ENCODE measurements around the gene KDM1A.

The KDM1A gene

GRCh38 chr1:23018661-23019093 lies 591 bp upstream of the KDM1A start:
- no peak for DNase-seq

GRCh38 chr1:23019863-23020625 lies 776 bp downstream of the KDM1A start:
- peak; percentile 68 for DNase-seq

- no peak for DNase-seq
Observed at GRCh38 chr1:23020706-23021405, 1.6 kb downstream of the KDM1A start.

- no peak for DNase-seq
Observed at GRCh38 chr1:23021834-23022233, 2.6 kb downstream of the KDM1A start.

- no peak for DNase-seq
Observed at GRCh38 chr1:23023174-23023845, 4.0 kb downstream of the KDM1A start.

GRCh38 chr1:23026568-23026967 lies 7.3 kb downstream of the KDM1A start:
- DNase-seq = no peak

GRCh38 chr1:23027352-23027907 lies 8.2 kb downstream of the KDM1A start:
- no peak for DNase-seq

- DNase-seq = no peak
Observed at GRCh38 chr1:23029337-23029736, 10.1 kb downstream of the KDM1A start.

- DNase-seq = no peak
Observed at GRCh38 chr1:23035823-23036452, 16.7 kb downstream of the KDM1A start.

- no peak for DNase-seq
Observed at GRCh38 chr1:23037081-23037740, 17.9 kb downstream of the KDM1A start.

- DNase-seq = no peak
Observed at GRCh38 chr1:23039308-23039826, 20.1 kb downstream of the KDM1A start.

- no peak for DNase-seq
Observed at GRCh38 chr1:23040509-23040908, 21.2 kb downstream of the KDM1A start.

GRCh38 chr1:23044035-23044434 lies 24.8 kb downstream of the KDM1A start:
- DNase-seq = no peak

- DNase-seq = no peak
Observed at GRCh38 chr1:23050201-23050600, 30.9 kb downstream of the KDM1A start.

GRCh38 chr1:23051290-23051909 lies 32.1 kb downstream of the KDM1A start:
- DNase-seq = no peak

GRCh38 chr1:23057301-23057700 lies 38.0 kb downstream of the KDM1A start:
- DNase-seq = no peak

GRCh38 chr1:23062271-23062670 lies 43.0 kb downstream of the KDM1A start:
- no peak for DNase-seq

- no peak for DNase-seq
Observed at GRCh38 chr1:23065385-23065784, 46.1 kb downstream of the KDM1A start.

GRCh38 chr1:23066075-23066474 lies 46.8 kb downstream of the KDM1A start:
- DNase-seq = no peak

GRCh38 chr1:23069149-23069548 lies 49.9 kb downstream of the KDM1A start:
- DNase-seq = no peak

GRCh38 chr1:23069675-23070074 lies 50.4 kb downstream of the KDM1A start:
- no peak for DNase-seq

- DNase-seq = no peak
Observed at GRCh38 chr1:23074012-23074411, 54.7 kb downstream of the KDM1A start.
